Smooth muscle cell (in vitro differentiated cells): ENCODE data around the gene MCRIP2. TPM values are rescaled to one million over a fixed set of nuclear protein-coding genes. Genes with fewer than 3 reads are reported as not detected.

Experiments used
- DNase-seq: peaks from one replicate; lab custom pipeline; 2025; ENCODE audit not compliant: unreplicated experiment; lab: John Stamatoyannopoulos, UW
- H2AFZ ChIP-seq: fragments of 200-600 bp; sonication (generic); 2 replicates; pipeline ENCODE4 v1.6.0; 2016; ENCODE audit warnings: antibody characterized with exemption, low read depth, mild to moderate bottlenecking
- H3F3A ChIP-seq: fragments of 200-600 bp; sonication (generic); 2 replicates; pipeline ENCODE4 v1.6.0; 2017; ENCODE audit warnings: antibody characterized with exemption, low read depth
- H3K27ac ChIP-seq: fragments of 200-600 bp; sonication (generic); 2 replicates; pipeline ENCODE4 v1.5.1; 2016; ENCODE audit warnings: low read depth, mild to moderate bottlenecking
- H3K27me3 ChIP-seq: fragments of 200-600 bp; sonication (generic); 2 replicates; pipeline ENCODE4 v1.6.1; 2016; ENCODE audit warnings: low read depth, mild to moderate bottlenecking
- H3K36me3 ChIP-seq: fragments of 200-600 bp; sonication (generic); 2 replicates; pipeline ENCODE4 v1.5.1; 2016; ENCODE audit warnings: low read depth
- H3K4me1 ChIP-seq: fragments of 200-600 bp; sonication (generic); 2 replicates; pipeline ENCODE4 v1.5.1; 2016; ENCODE audit warnings: low read depth
- H3K4me2 ChIP-seq: fragments of 200-600 bp; sonication (generic); 2 replicates; pipeline ENCODE4 v1.6.0; 2016; ENCODE audit warnings: mild to moderate bottlenecking
- H3K4me3 ChIP-seq: fragments of 200-600 bp; sonication (generic); 2 replicates; pipeline ENCODE4 v1.5.1; 2016; ENCODE audit warnings: mild to moderate bottlenecking
- H3K79me2 ChIP-seq: fragments of 200-600 bp; sonication (generic); 2 replicates; pipeline ENCODE4 v1.6.0; 2016; ENCODE audit warnings: low read depth, mild to moderate bottlenecking
- H3K9ac ChIP-seq: fragments of 200-600 bp; sonication (generic); 2 replicates; pipeline ENCODE4 v1.6.0; 2016; ENCODE audit warnings: low read depth
- H3K9me3 ChIP-seq: fragments of 200-600 bp; sonication (generic); replicated peaks from 2 replicates; pipeline ENCODE4 v1.5.1; 2016; ENCODE audit warnings: low read depth
- H4K20me1 ChIP-seq: fragments of 200-600 bp; sonication (generic); 2 replicates; pipeline ENCODE4 v1.6.0; 2016; ENCODE audit warnings: low read depth
- CTCF ChIP-seq: fragments of 200-600 bp; sonication (generic); IDR thresholded peaks from 2 replicates; pipeline ENCODE4 v1.5.1; 2017; ENCODE audit warnings: borderline replicate concordance, mild to moderate bottlenecking, antibody characterized with exemption; ENCODE audit not compliant: insufficient read depth, poor library complexity, severe bottlenecking
- WGBS: methylation state at CpG from one replicate; pipeline ENCODE4 v1.1.7; 2016; ENCODE audit warnings: low lambda C conversion rate; 5-methylcytosine and 5-hydroxymethylcytosine counted together
- polyA plus RNA-seq: library from polyadenylated mRNA; unstranded; fragments of >200 nt; fragmentation: Nextera tagmentation; extraction: Ambion mirVana; gene quantifications from 2 replicates; pipeline ENCODE4 v1.2.1, GENCODE V29; 2016
- total RNA-seq: library from RNA; depleted of rRNA; stranded (reverse); fragments of >200 nt; gene quantifications from 2 replicates; pipeline ENCODE4 v1.2.3, GENCODE V29; 2014

The MCRIP2 gene
- total and polyA plus RNA-seq, 2 experiments from 2014 or later, result 11.9 to 34.7 TPM

GRCh38 chr16:660459-661183, 19.0 kb downstream of the MCRIP2 start:
- WGBS, result 37% methylated on average over 26 of the region's 43 CpGs
- peak; percentile 64 for DNase-seq
- H2AFZ ChIP-seq, result no peak overlapping the region

DNA sequence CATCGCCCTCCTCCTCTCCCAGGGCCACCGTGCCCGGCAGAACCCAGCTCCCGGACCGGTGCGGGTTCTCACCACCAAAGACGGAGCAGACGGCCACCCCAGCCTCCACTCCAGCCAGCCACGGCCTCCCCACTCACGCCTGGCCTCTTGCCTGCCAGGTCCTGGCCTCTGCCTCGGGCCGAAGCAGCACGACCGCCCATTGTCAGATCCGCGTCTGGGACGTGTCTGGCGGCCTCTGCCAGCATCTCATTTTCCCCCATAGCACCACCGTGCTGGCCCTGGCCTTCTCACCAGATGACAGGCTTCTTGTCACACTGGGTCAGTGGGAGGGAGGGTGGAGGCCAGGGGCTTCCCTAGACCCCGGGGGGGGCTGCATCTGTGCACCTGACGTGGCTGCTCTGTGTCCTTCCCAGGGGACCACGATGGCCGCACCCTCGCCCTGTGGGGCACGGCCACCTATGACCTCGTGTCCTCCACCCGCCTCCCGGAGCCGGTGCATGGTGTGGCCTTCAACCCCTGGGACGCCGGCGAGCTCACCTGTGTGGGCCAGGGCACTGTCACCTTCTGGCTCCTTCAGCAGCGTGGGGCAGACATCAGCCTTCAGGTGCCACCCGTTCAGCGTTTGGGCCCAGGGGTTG, 19.7 kb downstream of the MCRIP2 start:
- H3K27ac ChIP-seq, result no peak overlapping the region
- 69% methylated on average over 34 of the region's 35 CpGs for WGBS
- H3F3A ChIP-seq, result no peaks in the 10 kb centered on the region
- H3K27me3 ChIP-seq, result no peaks in the 10 kb centered on the region
- no peaks in the 10 kb centered on the region for H3K9me3 ChIP-seq
- DNase-seq, result no peak
- no peak for TF ChIP-seq CTCF
- no peak overlapping the region for H3K9ac ChIP-seq
- H2AFZ ChIP-seq, result no peak overlapping the region
- H3K4me1 ChIP-seq, result peaks cover 3% of the 10 kb centered on the region
- H3K79me2 ChIP-seq, result no peaks in the 10 kb centered on the region
- H3K4me2 ChIP-seq, result no peak overlapping the region
- H3K4me3 ChIP-seq, result no peak overlapping the region
- H3K36me3 ChIP-seq, result no peaks in the 10 kb centered on the region
- no peaks in the 10 kb centered on the region for H4K20me1 ChIP-seq

More at GRCh38 chr16:660459-661183, 19.0 kb downstream of the MCRIP2 start:
- H3K9me3 ChIP-seq, result no peaks in the 10 kb centered on the region
- no peaks in the 10 kb centered on the region for H3K36me3 ChIP-seq
- H3K9ac ChIP-seq, result no peak overlapping the region
- peak overlapping the region; percentile 51 for H3K4me2 ChIP-seq
- H3F3A ChIP-seq, result no peaks in the 10 kb centered on the region
- no peak overlapping the region for H3K27ac ChIP-seq
- H4K20me1 ChIP-seq, result no peaks in the 10 kb centered on the region
- peaks cover 3% of the 10 kb centered on the region for H3K4me1 ChIP-seq
- H3K4me3 ChIP-seq, result no peak overlapping the region
- H3K79me2 ChIP-seq, result no peaks in the 10 kb centered on the region
- H3K27me3 ChIP-seq, result no peaks in the 10 kb centered on the region
- peak; percentile 46 for TF ChIP-seq CTCF

GRCh38 chr16:662095-662494, 20.5 kb downstream of the MCRIP2 start:
- Histone ChIP-seq H3K36me3 (no peaks in the 10 kb centered on the region), H3K4me3 (no peak overlapping the region), H3K9ac (no peak overlapping the region), H3K4me2 (no peak overlapping the region), H4K20me1 (no peaks in the 10 kb centered on the region), H3K27ac (no peak overlapping the region), H3K9me3 (no peaks in the 10 kb centered on the region), H3K79me2 (no peaks in the 10 kb centered on the region), H2AFZ (no peak overlapping the region), H3K4me1 (peaks cover 3% of the 10 kb centered on the region), H3K27me3 (no peaks in the 10 kb centered on the region), H3F3A (no peaks in the 10 kb centered on the region)
- DNase-seq, result no peak
- TF ChIP-seq CTCF, result no peak
- WGBS, result 98% methylated on average over 19 of the region's 19 CpGs

GRCh38 chr16:662597-662996, 21.0 kb downstream of the MCRIP2 start:
- no peak overlapping the region for H3K4me3 ChIP-seq
- no peak overlapping the region for H3K4me2 ChIP-seq
- no peak overlapping the region for H2AFZ ChIP-seq
- H3K27me3 ChIP-seq, result no peaks in the 10 kb centered on the region
- WGBS, result 98% methylated on average over 21 of the region's 21 CpGs
- no peaks in the 10 kb centered on the region for H4K20me1 ChIP-seq
- no peak overlapping the region for H3K27ac ChIP-seq
- H3K4me1 ChIP-seq, result peaks cover 3% of the 10 kb centered on the region
- H3K36me3 ChIP-seq, result no peaks in the 10 kb centered on the region
- H3K79me2 ChIP-seq, result no peaks in the 10 kb centered on the region
- no peaks in the 10 kb centered on the region for H3F3A ChIP-seq
- TF ChIP-seq CTCF, result no peak
- DNase-seq, result no peak
- no peak overlapping the region for H3K9ac ChIP-seq
- no peaks in the 10 kb centered on the region for H3K9me3 ChIP-seq
